HCT116 (cell line): ENCODE results near the gene ABCG8. TPM values are rescaled to one million over a fixed set of nuclear protein-coding genes. Genes with fewer than 3 reads are reported as not detected.

Experiments used
- ATAC-seq: fragments of 200-7000 bp; cut with Tn5 transposase; 2 replicates; pipeline ENCODE4 v1.9.1; 2020; ENCODE audit warnings: mild to moderate bottlenecking, moderate library complexity
- BruUV-seq: library from RNA; stranded (reverse); fragments of 400-500 nt; replicated peaks from 2 replicates; lab custom pipeline; 2021; lab: Mats Ljungman, UMichigan
- CTCF ChIA-PET: fragments of 300-600 bp; sonication (Branson Sonifier 250); formaldehyde crosslinking; loops from one replicate; lab custom pipeline; 2021; ENCODE audit warnings: antibody characterized with exemption; lab: Charles Lee
- POLR2A ChIA-PET: fragments of 300-600, 350-600 bp; sonication (Branson Sonifier 250); formaldehyde crosslinking; loops from one replicate; lab custom pipeline; 2021; ENCODE audit warnings: antibody characterized with exemption; lab: Charles Lee
- RAD21 ChIA-PET, 2 experiments: fragments of 300-600 bp; sonication (Branson Sonifier 250); formaldehyde crosslinking; loops; one replicate each; lab custom pipeline; 2023; ENCODE audit warnings: low total read pairs in 2 of 2; ENCODE audit not compliant: uncharacterized antibody in 2 of 2, unreplicated experiment in 2 of 2, low non-redundant PET in 1 of 2; lab: Charles Lee
- DNase-seq: peaks from one replicate; pipeline ENCODE4 v3.0.0-alpha.2; 2010; ENCODE audit warnings: low read depth, low spot score
- H2AFZ ChIP-seq: fragments of 200-600 bp; shearing (Covaris generic), sonication (generic); 2 replicates; pipeline ENCODE4 v1.6.1; 2017; ENCODE audit warnings: low read depth, mixed run types, mixed read lengths, antibody characterized with exemption, low read length; ENCODE audit not compliant: poor library complexity, severe bottlenecking
- H3K27ac ChIP-seq: 2 replicates; pipeline ENCODE4 v1.5.1; 2012; ENCODE audit warnings: low read depth, low read length
- H3K27me3 ChIP-seq: fragments of 200-600 bp; sonication (generic); 2 replicates; pipeline ENCODE4 v1.6.1; 2016; ENCODE audit warnings: mixed run types, low read length, mixed read lengths; ENCODE audit not compliant: insufficient read depth
- H3K36me3 ChIP-seq, 2 experiments: fragments of 200-500 bp in 1 of 2; fragments of 200-600 bp in 1 of 2; sonication (Bioruptor generic) in 1 of 2; sonication (generic) in 1 of 2; 2 replicates each; pipeline versions ENCODE4 v1.5.1 to v1.6.1; 2014 to 2016; ENCODE audit warnings: low read length in 2 of 2, inconsistent platforms in 1 of 2, mixed read lengths in 1 of 2, mixed run types in 1 of 2; ENCODE audit not compliant: insufficient read depth in 2 of 2, control insufficient read depth in 1 of 2
- H3K4me1 ChIP-seq, 2 experiments: fragments of 200-600 bp in 1 of 2; sonication (generic) in 1 of 2; 2 replicates each; pipeline versions ENCODE4 v1.5.1 to v1.6.1; 2012 to 2017; ENCODE audit warnings: low read length in 2 of 2, inconsistent platforms in 1 of 2, mild to moderate bottlenecking in 1 of 2, mixed read lengths in 1 of 2, mixed run types in 1 of 2, moderate library complexity in 1 of 2; ENCODE audit not compliant: insufficient read depth in 2 of 2, control insufficient read depth in 1 of 2
- H3K4me2 ChIP-seq: fragments of 200-600 bp; sonication (generic); 2 replicates; pipeline ENCODE4 v1.6.1; 2017; ENCODE audit warnings: mixed run types, low read length, mixed read lengths
- H3K4me3 ChIP-seq, 2 experiments: fragments of 200-600 bp in 1 of 2; sonication (generic) in 1 of 2; replicated peaks in 1 of 2; 2 replicates each; pipeline ENCODE4 v1.5.1; 2011 to 2016; ENCODE audit warnings: low read length in 2 of 2, control low read depth in 1 of 2, low read depth in 1 of 2, mild to moderate bottlenecking in 1 of 2, mixed read lengths in 1 of 2, mixed run types in 1 of 2
- H3K79me2 ChIP-seq: fragments of 200-600 bp; sonication (generic); 2 replicates; pipeline ENCODE4 v1.6.1; 2017; ENCODE audit warnings: mild to moderate bottlenecking, mixed run types, low read length, moderate library complexity, mixed read lengths; ENCODE audit not compliant: insufficient read depth
- H3K9ac ChIP-seq: fragments of 200-600 bp; sonication (generic); 2 replicates; pipeline ENCODE4 v1.6.1; 2016; ENCODE audit warnings: low read length, mixed read lengths
- H3K9me2 ChIP-seq: fragments of 200-600 bp; sonication (generic), shearing (Covaris generic); 2 replicates; pipeline ENCODE4 v1.6.1; 2017; ENCODE audit warnings: mixed run types, mild to moderate bottlenecking, moderate library complexity; ENCODE audit not compliant: insufficient read depth
- H3K9me3 ChIP-seq, 2 experiments: fragments of 200-500 bp in 1 of 2; fragments of 200-600 bp in 1 of 2; sonication (Bioruptor generic) in 1 of 2; sonication (generic) in 1 of 2; 2 replicates each; pipeline ENCODE4 v1.6.1; 2014 to 2017; ENCODE audit warnings: low read length in 2 of 2, mixed read lengths in 2 of 2, inconsistent platforms in 1 of 2, low read depth in 1 of 2, mild to moderate bottlenecking in 1 of 2, mixed run types in 1 of 2, moderate library complexity in 1 of 2; ENCODE audit not compliant: control insufficient read depth in 1 of 2, insufficient read depth in 1 of 2
- H4K20me1 ChIP-seq: fragments of 200-600 bp; sonication (generic), shearing (Covaris generic); 2 replicates; pipeline ENCODE4 v1.6.1; 2017; ENCODE audit warnings: mixed run types, mild to moderate bottlenecking, moderate library complexity; ENCODE audit not compliant: insufficient read depth
- CEBPB ChIP-seq: IDR thresholded peaks from 2 replicates; pipeline ENCODE4 v1.6.1; 2012; ENCODE audit warnings: low read depth
- EGR1 ChIP-seq: IDR thresholded peaks from 2 replicates; pipeline ENCODE4 v1.6.1; 2012; ENCODE audit warnings: low read depth
- ELF1 ChIP-seq: IDR thresholded peaks from 2 replicates; pipeline ENCODE4 v1.6.1; 2012; ENCODE audit warnings: low read depth, borderline replicate concordance
- EZH2phosphoT487 ChIP-seq: fragments of 200-600 bp; IDR thresholded peaks from 2 replicates; pipeline ENCODE4 v1.6.1; 2018; ENCODE audit warnings: antibody characterized with exemption, borderline replicate concordance
- SRF ChIP-seq: IDR thresholded peaks from 2 replicates; pipeline ENCODE4 v1.6.1; 2012; ENCODE audit warnings: low read depth
- ZFX ChIP-seq: fragments of 450-650 bp; IDR thresholded peaks from 2 replicates; pipeline ENCODE4 v1.6.1; 2017
- ZNF274 ChIP-seq: fragments of 200-500 bp; sonication (Bioruptor generic); IDR thresholded peaks from 2 replicates; pipeline ENCODE4 v1.6.1; 2014; ENCODE audit warnings: mild to moderate bottlenecking, low read depth, low read length, inconsistent platforms
- intact Hi-C: fragments of 100-400 bp; cut with micrococcal nuclease; formaldehyde crosslinking; loops from 2 replicates; pipeline ENCODE4 v1.10.0; 2022
- total RNA-seq: library from RNA; stranded (reverse); gene quantifications from one replicate; pipeline ENCODE4 v1.2.1, GENCODE V29; 2021; ENCODE audit not compliant: unreplicated experiment
- TF ChIP-seq, protein P1 (sequence below): IDR thresholded peaks from 2 replicates; pipeline ENCODE4 v1.6.1; 2012
- TF ChIP-seq, protein P2 (sequence below): IDR thresholded peaks from 2 replicates; pipeline ENCODE4 v1.6.1; 2012; ENCODE audit warnings: low read depth

Gene ABCG8
- total RNA-seq, 1 experiment from 2014 or later: 0.05 TPM

- RAD21 ChIA-PET: no interaction called here
- no peaks in the 10 kb centered on the region for H3K9me2 ChIP-seq
- no peak overlapping the region for H3K27ac ChIP-seq
- H3K79me2 ChIP-seq: no peaks in the 10 kb centered on the region
- no peak overlapping the region for H3K4me2 ChIP-seq
- no peak overlapping the region for H3K4me3 ChIP-seq
- peaks cover 23% of the 10 kb centered on the region; the same call in 1 of the 2 replicates for H3K27me3 ChIP-seq
- intact Hi-C loops: no loop called here
- no peaks in the 10 kb centered on the region for H4K20me1 ChIP-seq
- no peaks in the 10 kb centered on the region for H3K9me3 ChIP-seq
- POLR2A ChIA-PET: no interaction called here
- H3K36me3 ChIP-seq: no peaks in the 10 kb centered on the region
- DNase-seq (no peak), ATAC-seq (no peak)
- CTCF ChIA-PET: no interaction called here
- BruUV-seq: no TSS peak
- TF ChIP-seq EGR1 (no peak), ELF1 (no peak), ZFX (no peak), CEBPB (no peak), ZNF274 (no peak), EZH2phosphoT487 (no peak), SRF (no peak)
- TF ChIP-seq, protein P1, sequence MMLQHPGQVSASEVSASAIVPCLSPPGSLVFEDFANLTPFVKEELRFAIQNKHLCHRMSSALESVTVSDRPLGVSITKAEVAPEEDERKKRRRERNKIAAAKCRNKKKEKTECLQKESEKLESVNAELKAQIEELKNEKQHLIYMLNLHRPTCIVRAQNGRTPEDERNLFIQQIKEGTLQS: no peak
- TF ChIP-seq, protein P2, sequence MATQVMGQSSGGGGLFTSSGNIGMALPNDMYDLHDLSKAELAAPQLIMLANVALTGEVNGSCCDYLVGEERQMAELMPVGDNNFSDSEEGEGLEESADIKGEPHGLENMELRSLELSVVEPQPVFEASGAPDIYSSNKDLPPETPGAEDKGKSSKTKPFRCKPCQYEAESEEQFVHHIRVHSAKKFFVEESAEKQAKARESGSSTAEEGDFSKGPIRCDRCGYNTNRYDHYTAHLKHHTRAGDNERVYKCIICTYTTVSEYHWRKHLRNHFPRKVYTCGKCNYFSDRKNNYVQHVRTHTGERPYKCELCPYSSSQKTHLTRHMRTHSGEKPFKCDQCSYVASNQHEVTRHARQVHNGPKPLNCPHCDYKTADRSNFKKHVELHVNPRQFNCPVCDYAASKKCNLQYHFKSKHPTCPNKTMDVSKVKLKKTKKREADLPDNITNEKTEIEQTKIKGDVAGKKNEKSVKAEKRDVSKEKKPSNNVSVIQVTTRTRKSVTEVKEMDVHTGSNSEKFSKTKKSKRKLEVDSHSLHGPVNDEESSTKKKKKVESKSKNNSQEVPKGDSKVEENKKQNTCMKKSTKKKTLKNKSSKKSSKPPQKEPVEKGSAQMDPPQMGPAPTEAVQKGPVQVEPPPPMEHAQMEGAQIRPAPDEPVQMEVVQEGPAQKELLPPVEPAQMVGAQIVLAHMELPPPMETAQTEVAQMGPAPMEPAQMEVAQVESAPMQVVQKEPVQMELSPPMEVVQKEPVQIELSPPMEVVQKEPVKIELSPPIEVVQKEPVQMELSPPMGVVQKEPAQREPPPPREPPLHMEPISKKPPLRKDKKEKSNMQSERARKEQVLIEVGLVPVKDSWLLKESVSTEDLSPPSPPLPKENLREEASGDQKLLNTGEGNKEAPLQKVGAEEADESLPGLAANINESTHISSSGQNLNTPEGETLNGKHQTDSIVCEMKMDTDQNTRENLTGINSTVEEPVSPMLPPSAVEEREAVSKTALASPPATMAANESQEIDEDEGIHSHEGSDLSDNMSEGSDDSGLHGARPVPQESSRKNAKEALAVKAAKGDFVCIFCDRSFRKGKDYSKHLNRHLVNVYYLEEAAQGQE: no peak
- peaks cover 0 to 4% of the 10 kb centered on the region in 2 experiments; a peak in 2 of 4 replicates for H3K4me1 ChIP-seq
- no peak overlapping the region for H2AFZ ChIP-seq
- H3K9ac ChIP-seq: no peak overlapping the region
These were observed 15.0 kb upstream of the ABCG8 start for GRCh38 chr2:43823751-43824150.
